HCT116 (cell line): ENCODE results near the gene LSM4.

ENCODE experiments used
- CBX3 ChIP-seq: IDR thresholded peaks from 2 replicates; pipeline ENCODE4 v1.6.1; 2012; ENCODE audit warnings: low read depth
- CEBPB ChIP-seq: IDR thresholded peaks from 2 replicates; pipeline ENCODE4 v1.6.1; 2012; ENCODE audit warnings: low read depth
- EGR1 ChIP-seq: IDR thresholded peaks from 2 replicates; pipeline ENCODE4 v1.6.1; 2012; ENCODE audit warnings: low read depth
- EZH2 ChIP-seq: fragments of 200-600 bp; sonication (generic); IDR thresholded peaks from 2 replicates; pipeline ENCODE4 v1.6.1; 2017; ENCODE audit warnings: antibody characterized with exemption, mixed run types
- JUND ChIP-seq: IDR thresholded peaks from 2 replicates; pipeline ENCODE4 v1.6.1; 2012
- MAX ChIP-seq: IDR thresholded peaks from 2 replicates; pipeline ENCODE4 v1.6.1; 2012
- POLR2A ChIP-seq: IDR thresholded peaks from 2 replicates; pipeline ENCODE4 v1.7.0; 2011; ENCODE audit warnings: borderline replicate concordance; ENCODE audit not compliant: insufficient read depth, insufficient read length; ENCODE audit errors: extremely low read depth
- POLR2AphosphoS5 ChIP-seq: IDR thresholded peaks from 2 replicates; pipeline ENCODE4 v1.6.1; 2011; ENCODE audit warnings: mild to moderate bottlenecking, low read depth, low read length, moderate library complexity
- SP1 ChIP-seq: IDR thresholded peaks from 2 replicates; pipeline ENCODE4 v1.6.1; 2012; ENCODE audit warnings: low read depth
- ZFX ChIP-seq: fragments of 450-650 bp; IDR thresholded peaks from 2 replicates; pipeline ENCODE4 v1.6.1; 2017
- TF ChIP-seq, protein P1 (sequence below): IDR thresholded peaks from 2 replicates; pipeline ENCODE4 v1.6.1; 2012; ENCODE audit warnings: low read depth
- TF ChIP-seq, protein P2 (sequence below), 3 experiments: fragments of 200-600 bp in 1 of 3; sonication (generic) in 1 of 3; IDR thresholded peaks in 2 of 3; conservative IDR thresholded peaks in 1 of 3; 2 replicates each; pipeline ENCODE4 v1.5.1; 2012 to 2017; ENCODE audit warnings: low read depth in 2 of 3, low read length in 2 of 3, antibody characterized with exemption in 1 of 3, borderline replicate concordance in 1 of 3, control low read depth in 1 of 3, mild to moderate bottlenecking in 1 of 3, mixed read lengths in 1 of 3, mixed run types in 1 of 3, moderate library complexity in 1 of 3; ENCODE audit not compliant: insufficient read depth in 1 of 3

GRCh38 chr19:18262144-18262543 is 60.7 kb downstream of the LSM4 start:
- TF ChIP-seq, protein P1, sequence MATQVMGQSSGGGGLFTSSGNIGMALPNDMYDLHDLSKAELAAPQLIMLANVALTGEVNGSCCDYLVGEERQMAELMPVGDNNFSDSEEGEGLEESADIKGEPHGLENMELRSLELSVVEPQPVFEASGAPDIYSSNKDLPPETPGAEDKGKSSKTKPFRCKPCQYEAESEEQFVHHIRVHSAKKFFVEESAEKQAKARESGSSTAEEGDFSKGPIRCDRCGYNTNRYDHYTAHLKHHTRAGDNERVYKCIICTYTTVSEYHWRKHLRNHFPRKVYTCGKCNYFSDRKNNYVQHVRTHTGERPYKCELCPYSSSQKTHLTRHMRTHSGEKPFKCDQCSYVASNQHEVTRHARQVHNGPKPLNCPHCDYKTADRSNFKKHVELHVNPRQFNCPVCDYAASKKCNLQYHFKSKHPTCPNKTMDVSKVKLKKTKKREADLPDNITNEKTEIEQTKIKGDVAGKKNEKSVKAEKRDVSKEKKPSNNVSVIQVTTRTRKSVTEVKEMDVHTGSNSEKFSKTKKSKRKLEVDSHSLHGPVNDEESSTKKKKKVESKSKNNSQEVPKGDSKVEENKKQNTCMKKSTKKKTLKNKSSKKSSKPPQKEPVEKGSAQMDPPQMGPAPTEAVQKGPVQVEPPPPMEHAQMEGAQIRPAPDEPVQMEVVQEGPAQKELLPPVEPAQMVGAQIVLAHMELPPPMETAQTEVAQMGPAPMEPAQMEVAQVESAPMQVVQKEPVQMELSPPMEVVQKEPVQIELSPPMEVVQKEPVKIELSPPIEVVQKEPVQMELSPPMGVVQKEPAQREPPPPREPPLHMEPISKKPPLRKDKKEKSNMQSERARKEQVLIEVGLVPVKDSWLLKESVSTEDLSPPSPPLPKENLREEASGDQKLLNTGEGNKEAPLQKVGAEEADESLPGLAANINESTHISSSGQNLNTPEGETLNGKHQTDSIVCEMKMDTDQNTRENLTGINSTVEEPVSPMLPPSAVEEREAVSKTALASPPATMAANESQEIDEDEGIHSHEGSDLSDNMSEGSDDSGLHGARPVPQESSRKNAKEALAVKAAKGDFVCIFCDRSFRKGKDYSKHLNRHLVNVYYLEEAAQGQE = no peak
- TF ChIP-seq POLR2A = no peak
- TF ChIP-seq EZH2 = no peak
- TF ChIP-seq, protein P2, sequence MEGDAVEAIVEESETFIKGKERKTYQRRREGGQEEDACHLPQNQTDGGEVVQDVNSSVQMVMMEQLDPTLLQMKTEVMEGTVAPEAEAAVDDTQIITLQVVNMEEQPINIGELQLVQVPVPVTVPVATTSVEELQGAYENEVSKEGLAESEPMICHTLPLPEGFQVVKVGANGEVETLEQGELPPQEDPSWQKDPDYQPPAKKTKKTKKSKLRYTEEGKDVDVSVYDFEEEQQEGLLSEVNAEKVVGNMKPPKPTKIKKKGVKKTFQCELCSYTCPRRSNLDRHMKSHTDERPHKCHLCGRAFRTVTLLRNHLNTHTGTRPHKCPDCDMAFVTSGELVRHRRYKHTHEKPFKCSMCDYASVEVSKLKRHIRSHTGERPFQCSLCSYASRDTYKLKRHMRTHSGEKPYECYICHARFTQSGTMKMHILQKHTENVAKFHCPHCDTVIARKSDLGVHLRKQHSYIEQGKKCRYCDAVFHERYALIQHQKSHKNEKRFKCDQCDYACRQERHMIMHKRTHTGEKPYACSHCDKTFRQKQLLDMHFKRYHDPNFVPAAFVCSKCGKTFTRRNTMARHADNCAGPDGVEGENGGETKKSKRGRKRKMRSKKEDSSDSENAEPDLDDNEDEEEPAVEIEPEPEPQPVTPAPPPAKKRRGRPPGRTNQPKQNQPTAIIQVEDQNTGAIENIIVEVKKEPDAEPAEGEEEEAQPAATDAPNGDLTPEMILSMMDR (IDR thresholded peaks at IDR 0.05 in 2 of 3, conservative IDR thresholded peaks at IDR 0.05 in 1 of 3; ENCODE audit: borderline replicate concordance in 1 of 3, insufficient read depth in 1 of 3, low read depth in 2 of 3, low read length in 2 of 3) = no peak
- no peak for TF ChIP-seq ZFX
- no peak for TF ChIP-seq SP1
- TF ChIP-seq EGR1 = no peak
- TF ChIP-seq CEBPB = no peak
- no peak for TF ChIP-seq JUND
- no peak for TF ChIP-seq MAX
- TF ChIP-seq CBX3 = no peak
- TF ChIP-seq POLR2AphosphoS5 = no peak
